Fibroblast of mammary gland (primary cell): ENCODE measurements around the gene GCG.

ENCODE experiments used
- DNase-seq: peaks from one replicate; pipeline ENCODE4 v3.0.0-alpha.2; 2010; ENCODE audit warnings: low read depth
- H3K4me3 ChIP-seq: 2 replicates; pipeline ENCODE4 v1.5.1; 2011; ENCODE audit warnings: low read depth, mild to moderate bottlenecking, low read length, moderate library complexity; ENCODE audit not compliant: control insufficient read depth
- TF ChIP-seq, protein P1 (sequence below): conservative IDR thresholded peaks from 2 replicates; pipeline ENCODE4 v1.5.1; 2011; ENCODE audit warnings: low read depth, low read length, inconsistent platforms; ENCODE audit not compliant: control insufficient read depth, insufficient read depth

The GCG gene

DNA sequence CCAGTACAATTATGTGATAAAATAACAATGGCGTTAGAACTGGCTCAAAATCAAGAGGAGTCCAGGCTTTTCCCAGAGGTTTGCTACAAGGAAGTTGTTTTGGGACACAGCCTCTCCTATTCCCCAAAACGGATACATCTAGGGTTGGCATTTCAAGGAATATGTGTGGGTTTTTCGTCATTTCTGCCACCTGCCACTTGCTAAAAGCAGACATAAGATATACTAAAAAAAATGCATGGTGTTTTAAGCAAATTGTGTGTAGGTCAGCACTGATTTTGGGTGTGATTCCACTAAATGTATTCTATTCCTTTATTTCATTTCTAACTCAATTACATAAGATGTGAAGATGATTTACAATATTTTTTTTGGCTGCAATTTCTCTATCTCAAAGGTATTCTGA lies 36.4 kb upstream of the GCG start:
- DNase-seq = no peak
- H3K4me3 ChIP-seq = no peak overlapping the region
- TF ChIP-seq, protein P1, sequence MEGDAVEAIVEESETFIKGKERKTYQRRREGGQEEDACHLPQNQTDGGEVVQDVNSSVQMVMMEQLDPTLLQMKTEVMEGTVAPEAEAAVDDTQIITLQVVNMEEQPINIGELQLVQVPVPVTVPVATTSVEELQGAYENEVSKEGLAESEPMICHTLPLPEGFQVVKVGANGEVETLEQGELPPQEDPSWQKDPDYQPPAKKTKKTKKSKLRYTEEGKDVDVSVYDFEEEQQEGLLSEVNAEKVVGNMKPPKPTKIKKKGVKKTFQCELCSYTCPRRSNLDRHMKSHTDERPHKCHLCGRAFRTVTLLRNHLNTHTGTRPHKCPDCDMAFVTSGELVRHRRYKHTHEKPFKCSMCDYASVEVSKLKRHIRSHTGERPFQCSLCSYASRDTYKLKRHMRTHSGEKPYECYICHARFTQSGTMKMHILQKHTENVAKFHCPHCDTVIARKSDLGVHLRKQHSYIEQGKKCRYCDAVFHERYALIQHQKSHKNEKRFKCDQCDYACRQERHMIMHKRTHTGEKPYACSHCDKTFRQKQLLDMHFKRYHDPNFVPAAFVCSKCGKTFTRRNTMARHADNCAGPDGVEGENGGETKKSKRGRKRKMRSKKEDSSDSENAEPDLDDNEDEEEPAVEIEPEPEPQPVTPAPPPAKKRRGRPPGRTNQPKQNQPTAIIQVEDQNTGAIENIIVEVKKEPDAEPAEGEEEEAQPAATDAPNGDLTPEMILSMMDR = no peak

DNA sequence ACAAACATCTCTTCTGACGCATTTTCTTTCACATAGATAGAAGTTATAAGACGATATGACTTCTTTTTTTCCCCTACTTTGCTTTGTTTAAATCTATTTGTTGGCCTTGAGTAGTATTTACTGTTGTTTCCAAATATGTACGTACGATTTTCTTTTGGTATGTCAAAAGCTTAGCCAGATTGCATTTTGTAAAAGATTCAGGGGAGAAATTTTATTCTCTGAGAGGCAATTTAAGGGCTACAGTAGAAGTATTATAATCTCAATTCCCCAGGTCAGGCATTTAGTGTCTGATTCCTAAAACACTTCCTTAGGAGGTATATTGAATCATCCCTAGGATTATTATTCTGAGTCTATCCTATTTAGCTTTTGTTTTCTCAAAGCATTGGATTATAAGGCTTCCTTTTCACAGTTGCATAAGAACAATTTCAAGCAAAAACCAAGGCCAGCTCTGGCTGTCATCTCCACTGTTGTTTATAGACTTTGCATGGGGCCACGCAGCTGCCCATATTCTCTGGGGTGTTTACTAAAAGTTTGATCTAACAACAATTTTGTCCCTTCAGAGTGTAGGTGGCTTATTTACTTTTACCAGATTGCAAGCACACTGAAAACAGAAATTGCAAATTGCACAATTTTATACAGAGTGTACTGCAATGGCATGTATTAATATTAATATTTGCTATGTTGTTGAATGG lies 33.6 kb upstream of the GCG start:
- TF ChIP-seq, protein P1 = no peak
- no peak for DNase-seq
- no peak overlapping the region for H3K4me3 ChIP-seq

DNA sequence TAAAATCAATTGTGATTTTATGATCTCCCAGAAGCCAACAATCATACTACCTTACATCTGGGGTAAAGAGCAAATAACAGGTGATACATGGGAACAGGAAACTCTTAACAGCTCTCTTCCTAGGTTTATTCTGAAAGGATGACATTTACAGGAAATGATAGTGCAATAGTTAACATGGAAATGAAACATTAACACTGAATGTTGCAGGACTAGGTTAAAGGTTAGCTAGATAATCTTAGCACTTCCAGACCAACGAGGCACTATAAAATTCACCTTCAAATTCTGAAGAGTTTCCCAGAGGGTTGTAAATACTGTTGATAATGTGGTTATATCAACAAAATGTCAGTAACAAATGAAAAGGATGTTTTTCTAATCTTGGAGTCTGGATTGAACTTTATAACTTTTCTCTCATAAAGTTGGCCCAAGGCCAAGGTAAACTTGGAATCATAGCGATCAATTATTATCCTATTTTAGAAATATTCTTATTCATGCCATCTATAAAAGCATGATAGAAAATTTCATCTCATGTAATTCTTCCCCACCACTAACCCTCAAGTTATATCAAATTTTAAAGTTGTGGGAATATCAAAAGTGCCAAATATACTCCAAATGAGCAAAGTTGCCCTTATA lies 32.9 kb upstream of the GCG start:
- no peak for DNase-seq
- TF ChIP-seq, protein P1 = no peak
- H3K4me3 ChIP-seq = no peak overlapping the region

DNA sequence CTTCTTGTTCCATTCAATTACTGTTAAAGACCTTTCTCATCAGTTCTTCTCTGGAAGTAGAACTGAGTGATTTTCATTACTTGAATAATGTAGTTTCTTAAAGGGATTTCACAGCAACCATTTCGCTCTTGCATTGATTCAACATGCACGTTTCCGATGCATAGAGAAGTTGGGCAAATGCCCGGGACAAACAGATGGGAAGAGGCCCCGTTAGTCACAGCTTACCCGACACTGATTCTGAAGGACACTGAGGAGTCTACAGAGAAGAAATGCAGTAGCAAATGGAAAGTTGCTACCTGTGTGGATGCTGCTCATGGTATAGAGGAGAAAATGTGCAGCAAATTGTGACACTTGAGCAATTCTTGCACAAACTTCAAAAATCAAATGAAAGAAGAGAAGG lies 32.3 kb upstream of the GCG start:
- TF ChIP-seq, protein P1 = no peak
- H3K4me3 ChIP-seq = no peak overlapping the region
- DNase-seq = no peak

DNA sequence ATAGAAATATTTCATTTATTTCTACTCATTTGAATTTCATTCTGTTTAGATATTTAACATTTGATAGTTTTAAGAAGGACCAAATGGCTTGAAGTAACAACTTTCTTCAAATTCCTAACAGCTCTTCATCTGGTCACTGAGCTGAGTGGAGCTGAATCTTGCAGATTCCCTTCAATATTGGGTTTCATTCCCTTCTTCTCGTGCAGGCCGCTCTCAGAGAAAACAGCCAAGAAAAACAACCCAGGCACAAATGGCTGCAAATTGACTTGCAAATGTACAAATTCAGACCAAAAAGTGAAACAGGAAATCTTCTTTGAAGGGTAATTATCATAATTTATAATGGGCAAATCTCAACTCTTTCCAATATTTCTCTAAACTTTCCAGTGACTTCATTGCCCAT lies 30.3 kb upstream of the GCG start:
- H3K4me3 ChIP-seq = no peak overlapping the region
- TF ChIP-seq, protein P1 = no peak
- no peak for DNase-seq

DNA sequence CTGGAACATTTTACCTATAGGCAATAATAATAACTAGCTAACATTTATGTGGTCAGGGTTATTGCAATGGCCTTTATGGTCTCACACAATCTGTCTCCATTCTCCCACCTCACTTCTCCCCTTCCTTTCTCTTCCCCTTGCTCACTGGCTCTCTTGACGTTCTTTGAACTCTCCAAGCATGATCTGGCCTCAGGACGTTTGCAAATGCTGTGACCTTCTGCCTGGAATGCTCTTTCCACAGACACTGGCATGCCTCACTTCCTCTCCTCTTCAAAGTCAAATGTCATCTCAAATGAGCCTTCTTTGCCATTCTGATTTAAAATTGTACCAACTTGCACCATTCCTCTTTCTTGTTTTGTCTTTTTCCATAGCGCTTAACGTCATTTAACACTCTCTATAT lies 25.3 kb upstream of the GCG start:
- H3K4me3 ChIP-seq = no peak overlapping the region
- TF ChIP-seq, protein P1 = no peak
- no peak for DNase-seq

DNA sequence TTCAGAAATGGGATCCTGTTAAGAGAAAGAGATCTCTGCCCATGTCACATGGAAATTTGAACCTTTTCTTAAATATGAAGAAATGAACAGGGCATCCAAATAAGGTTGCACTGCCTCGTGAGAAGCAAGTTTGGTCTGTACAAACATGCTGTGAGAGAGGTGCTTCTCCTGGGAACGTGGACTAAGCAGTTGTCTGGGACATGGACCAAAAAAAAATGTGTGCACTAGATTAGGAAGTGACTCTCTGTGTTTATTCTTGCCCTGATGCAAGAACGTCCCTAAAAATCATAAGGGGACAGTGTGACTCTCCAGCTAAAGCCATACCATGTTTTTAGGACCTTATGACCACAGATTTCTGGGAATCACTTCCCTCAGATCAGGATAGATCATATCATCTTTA lies 23.7 kb upstream of the GCG start:
- H3K4me3 ChIP-seq = no peak overlapping the region
- no peak for DNase-seq
- TF ChIP-seq, protein P1 = no peak
